Measurements from ENCODE around the gene STAB2.

DNA sequence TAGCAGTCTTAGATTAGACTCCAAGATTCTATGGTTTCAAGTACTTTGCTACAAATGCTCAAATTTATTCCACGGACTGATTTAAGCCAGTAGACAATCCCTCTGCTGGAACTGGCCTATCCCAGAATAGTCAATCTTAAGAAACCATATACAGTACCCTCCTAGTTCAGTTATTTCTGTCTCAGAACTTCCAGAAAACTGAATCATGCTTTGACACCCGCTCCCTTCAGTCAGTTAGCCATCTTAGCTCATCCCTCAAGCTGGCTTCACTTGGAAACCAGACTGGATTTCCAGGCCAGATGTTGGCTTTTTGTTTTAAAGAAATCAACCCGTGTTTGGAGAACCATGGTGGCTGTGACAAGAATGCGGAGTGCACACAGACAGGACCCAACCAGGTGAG lies 128.4 kb downstream of the STAB2 start:
- TF ChIP-seq, protein P1, sequence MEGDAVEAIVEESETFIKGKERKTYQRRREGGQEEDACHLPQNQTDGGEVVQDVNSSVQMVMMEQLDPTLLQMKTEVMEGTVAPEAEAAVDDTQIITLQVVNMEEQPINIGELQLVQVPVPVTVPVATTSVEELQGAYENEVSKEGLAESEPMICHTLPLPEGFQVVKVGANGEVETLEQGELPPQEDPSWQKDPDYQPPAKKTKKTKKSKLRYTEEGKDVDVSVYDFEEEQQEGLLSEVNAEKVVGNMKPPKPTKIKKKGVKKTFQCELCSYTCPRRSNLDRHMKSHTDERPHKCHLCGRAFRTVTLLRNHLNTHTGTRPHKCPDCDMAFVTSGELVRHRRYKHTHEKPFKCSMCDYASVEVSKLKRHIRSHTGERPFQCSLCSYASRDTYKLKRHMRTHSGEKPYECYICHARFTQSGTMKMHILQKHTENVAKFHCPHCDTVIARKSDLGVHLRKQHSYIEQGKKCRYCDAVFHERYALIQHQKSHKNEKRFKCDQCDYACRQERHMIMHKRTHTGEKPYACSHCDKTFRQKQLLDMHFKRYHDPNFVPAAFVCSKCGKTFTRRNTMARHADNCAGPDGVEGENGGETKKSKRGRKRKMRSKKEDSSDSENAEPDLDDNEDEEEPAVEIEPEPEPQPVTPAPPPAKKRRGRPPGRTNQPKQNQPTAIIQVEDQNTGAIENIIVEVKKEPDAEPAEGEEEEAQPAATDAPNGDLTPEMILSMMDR (IDR thresholded peaks at IDR 0.05) = no peak
- TF ChIP-seq POLR2A (IDR thresholded peaks at IDR 0.05) = no peak
